ENCODE measurements around the gene KRTAP6-3.

GRCh38 chr21:30561264-30561895 lies 30.9 kb upstream of the KRTAP6-3 start, which contains the start of gene KRTAP19-7:
- TF ChIP-seq POLR2AphosphoS5 (IDR thresholded peaks at IDR 0.05; ENCODE audit: borderline replicate concordance, low read depth, low read length): no peak
- TF ChIP-seq EZH2 (IDR thresholded peaks at IDR 0.05): no peak
